ENCODE data around the gene MUC3A.
"Not testable (repeated sequence)": the region's sequence is repeated elsewhere in the genome, so short reads cannot be mapped to it uniquely, and the experiment has no call there.

Gene MUC3A

GRCh38 chr7:100949227-100949932 lies at the start of gene MUC3A:
Gene MUC3A, plus strand, starts transcription at chr7:100949534. Its CDS starts 91 bp downstream, at chr7:100949625.
- DNase-seq (ENCODE audit: low read depth), result no peak

GRCh38 chr7:100900978-100901377 lies 48.4 kb upstream of the MUC3A start:
- no peak for DNase-seq (ENCODE audit: low read depth)

- DNase-seq (ENCODE audit: low read depth), result no peak
These were observed 47.4 kb upstream of the MUC3A start for GRCh38 chr7:100901921-100902332.

GRCh38 chr7:100902638-100903037 lies 46.7 kb upstream of the MUC3A start:
- no peak for DNase-seq (ENCODE audit: low read depth)

- DNase-seq (ENCODE audit: low read depth), result no peak
These were observed 40.8 kb upstream of the MUC3A start for GRCh38 chr7:100908512-100908911.

- DNase-seq (ENCODE audit: low read depth), result not testable (repeated sequence)
These were observed 38.9 kb upstream of the MUC3A start for GRCh38 chr7:100910443-100910842.

GRCh38 chr7:100911484-100911883 lies 37.9 kb upstream of the MUC3A start:
- DNase-seq (ENCODE audit: low read depth), result no peak

GRCh38 chr7:100914208-100914878 lies 35.0 kb upstream of the MUC3A start:
- no peak for DNase-seq (ENCODE audit: low read depth)

- no peak for DNase-seq (ENCODE audit: low read depth)
These were observed 34.4 kb upstream of the MUC3A start for GRCh38 chr7:100914879-100915447.

GRCh38 chr7:100919335-100919734 lies 30.0 kb upstream of the MUC3A start:
- DNase-seq (ENCODE audit: low read depth), result not testable (repeated sequence)

GRCh38 chr7:100919779-100920437 lies 29.4 kb upstream of the MUC3A start:
- not testable (repeated sequence) for DNase-seq (ENCODE audit: low read depth)

GRCh38 chr7:100921039-100921438 lies 28.3 kb upstream of the MUC3A start:
- DNase-seq (ENCODE audit: low read depth), result no peak

GRCh38 chr7:100923616-100924015 lies 25.7 kb upstream of the MUC3A start:
- DNase-seq (ENCODE audit: low read depth), result not testable (repeated sequence)

GRCh38 chr7:100929808-100930174 lies 19.5 kb upstream of the MUC3A start:
- no peak for DNase-seq (ENCODE audit: low read depth)

GRCh38 chr7:100933734-100934133 lies 15.6 kb upstream of the MUC3A start:
- DNase-seq (ENCODE audit: low read depth), result no peak

- DNase-seq (ENCODE audit: low read depth), result not testable (repeated sequence)
These were observed 14.0 kb upstream of the MUC3A start for GRCh38 chr7:100935381-100935780.

- DNase-seq (ENCODE audit: low read depth), result not testable (repeated sequence)
These were observed 13.2 kb upstream of the MUC3A start for GRCh38 chr7:100936167-100936566.

GRCh38 chr7:100942045-100942774 lies 7.1 kb upstream of the MUC3A start:
- DNase-seq (ENCODE audit: low read depth), result no peak

GRCh38 chr7:100943693-100944092 lies 5.6 kb upstream of the MUC3A start:
- DNase-seq (ENCODE audit: low read depth), result no peak

GRCh38 chr7:100944138-100944537 lies 5.2 kb upstream of the MUC3A start:
- DNase-seq (ENCODE audit: low read depth), result no peak

- DNase-seq (ENCODE audit: low read depth), result no peak
These were observed 3.2 kb upstream of the MUC3A start for GRCh38 chr7:100946111-100946510.

GRCh38 chr7:100946766-100947365 lies 2.5 kb upstream of the MUC3A start:
- DNase-seq (ENCODE audit: low read depth), result no peak
